Limb (tissue), 2 donors: ENCODE data around the gene SYDE2.
A peak's percentile ranks its signal among the peaks of the same experiment; 100 is the strongest.
"Not testable (repeated sequence)": the region's sequence is repeated elsewhere in the genome, so short reads cannot be mapped to it uniquely, and the experiment has no call there.

Experiments used
- DNase-seq, 2 donors: peaks; one replicate each; pipeline ENCODE4 v3.0.0-alpha.2; 2016; ENCODE audit errors: extremely low spot score in 2 of 2

Gene SYDE2

GRCh38 chr1:85174503-85174902 lies 26.3 kb downstream of the SYDE2 start:
- no peak for DNase-seq

- no peak for DNase-seq
Measured at GRCh38 chr1:85172684-85173337, 28.0 kb downstream of the SYDE2 start.

GRCh38 chr1:85171721-85172120 lies 29.1 kb downstream of the SYDE2 start:
- DNase-seq, result no peak

- DNase-seq, result no peak
Measured at GRCh38 chr1:85168884-85169283, 31.9 kb downstream of the SYDE2 start.

GRCh38 chr1:85166351-85166750 lies 34.5 kb downstream of the SYDE2 start:
- DNase-seq, result no peak

- DNase-seq, result no peak
Measured at GRCh38 chr1:85158910-85159309, 41.9 kb downstream of the SYDE2 start.

- no peak for DNase-seq
Measured at GRCh38 chr1:85157436-85157835, 43.4 kb downstream of the SYDE2 start.

- no peak for DNase-seq
Measured at GRCh38 chr1:85153149-85153891, 47.5 kb downstream of the SYDE2 start.

GRCh38 chr1:85151446-85151845 lies 49.4 kb downstream of the SYDE2 start:
- no peak for DNase-seq

GRCh38 chr1:85149805-85150204 lies 51.0 kb downstream of the SYDE2 start:
- no peak for DNase-seq

- no peak for DNase-seq
Measured at GRCh38 chr1:85148524-85149250, 52.1 kb downstream of the SYDE2 start.

- DNase-seq, result no peak
Measured at GRCh38 chr1:85146972-85147359, 53.9 kb downstream of the SYDE2 start.

- DNase-seq, result not testable (repeated sequence)
Measured at GRCh38 chr1:85146298-85146971, 54.4 kb downstream of the SYDE2 start.

- DNase-seq, result no peak
Measured at GRCh38 chr1:85144351-85144750, 56.5 kb downstream of the SYDE2 start.

- DNase-seq, result no peak
Measured at GRCh38 chr1:85142753-85143152, 58.1 kb downstream of the SYDE2 start.

- not testable (repeated sequence) for DNase-seq
Measured at GRCh38 chr1:85138439-85138838, 62.4 kb downstream of the SYDE2 start.

- DNase-seq, result peak in 1 of 2 donors; percentile 42
Measured at GRCh38 chr1:85137660-85138059, 63.2 kb downstream of the SYDE2 start.

GRCh38 chr1:85135392-85135798 lies 65.4 kb downstream of the SYDE2 start:
- DNase-seq, result no peak

GRCh38 chr1:85134583-85135391 lies 66.0 kb downstream of the SYDE2 start:
- no peak for DNase-seq

- DNase-seq, result no peak
Measured at GRCh38 chr1:85133565-85134159, 67.2 kb downstream of the SYDE2 start.
